CD14-positive monocyte (primary cell): Measurements from ENCODE around the gene ACSS3. TPM values are rescaled to one million over a fixed set of nuclear protein-coding genes. Genes with fewer than 3 reads are reported as not detected.

Experiments
- DNase-seq, 3 donors: peaks; one replicate each; pipeline ENCODE4 v3.0.0-alpha.2; 2011 to 2022
- H2AFZ ChIP-seq: 2 replicates; pipeline ENCODE4 v1.6.0; 2012; ENCODE audit warnings: mild to moderate bottlenecking, low read depth, low read length, inconsistent platforms; ENCODE audit not compliant: insufficient read depth, poor library complexity, severe bottlenecking
- H3K27ac ChIP-seq, 2 donors: 1 replicate in 1 of 2; 2 replicates in 1 of 2; pipeline ENCODE4 v1.5.1; 2012 to 2013; ENCODE audit warnings: low read length in 2 of 2, control low read depth in 1 of 2, inconsistent platforms in 1 of 2, low read depth in 1 of 2, mild to moderate bottlenecking in 1 of 2
- H3K27me3 ChIP-seq, 2 donors: one replicate each; pipeline versions ENCODE4 v1.6.0 to v1.6.1; 2011 to 2013; ENCODE audit warnings: low read length in 2 of 2; ENCODE audit not compliant: control insufficient read depth in 2 of 2, insufficient read depth in 2 of 2
- H3K36me3 ChIP-seq, 2 donors: replicated peaks in 1 of 2; 1 replicate in 1 of 2; 2 replicates in 1 of 2; pipeline versions ENCODE4 v1.5.1 to v1.6.1; 2012 to 2013; ENCODE audit warnings: low read length in 2 of 2, control low read depth in 1 of 2, inconsistent platforms in 1 of 2, mild to moderate bottlenecking in 1 of 2; ENCODE audit not compliant: insufficient read depth in 2 of 2, control insufficient read depth in 1 of 2
- H3K4me1 ChIP-seq, 2 donors: 1 replicate in 1 of 2; 2 replicates in 1 of 2; pipeline versions ENCODE4 v1.5.1 to v1.6.1; 2012 to 2013; ENCODE audit warnings: low read length in 2 of 2, control low read depth in 1 of 2, inconsistent platforms in 1 of 2, mild to moderate bottlenecking in 1 of 2, moderate library complexity in 1 of 2; ENCODE audit not compliant: insufficient read depth in 2 of 2, control insufficient read depth in 1 of 2
- H3K4me2 ChIP-seq: replicated peaks from 2 replicates; pipeline ENCODE3; 2012; ENCODE audit warnings: low read length, moderate library complexity, mild to moderate bottlenecking; ENCODE audit not compliant: poor library complexity, severe bottlenecking; ENCODE audit errors: extremely low read depth
- H3K4me3 ChIP-seq, 3 experiments: fragments of 200-600 bp in 1 of 3; sonication (generic) in 1 of 3; replicated peaks in 1 of 3; 1 replicate in 2 of 3; 2 replicates in 1 of 3; pipeline ENCODE4 v1.5.1; 2011 to 2013; ENCODE audit warnings: low read length in 3 of 3, mild to moderate bottlenecking in 3 of 3, control low read depth in 2 of 3, low read depth in 2 of 3, inconsistent platforms in 1 of 3, moderate library complexity in 1 of 3
- H3K79me2 ChIP-seq: 2 replicates; pipeline ENCODE4 v1.6.0; 2012; ENCODE audit warnings: mild to moderate bottlenecking, control low read depth, inconsistent platforms, low read length, moderate library complexity; ENCODE audit not compliant: insufficient read depth
- H3K9ac ChIP-seq: 2 replicates; pipeline ENCODE4 v1.6.0; 2017; ENCODE audit warnings: low read length, mild to moderate bottlenecking; ENCODE audit not compliant: insufficient read depth, poor library complexity, severe bottlenecking
- H3K9me3 ChIP-seq, 2 donors: replicated peaks in 1 of 2; 1 replicate in 1 of 2; 2 replicates in 1 of 2; pipeline versions ENCODE4 v1.5.1 to v1.6.1; 2012 to 2013; ENCODE audit warnings: low read length in 2 of 2, control low read depth in 1 of 2; ENCODE audit not compliant: control insufficient read depth in 1 of 2, insufficient read depth in 1 of 2
- H4K20me1 ChIP-seq: 2 replicates; pipeline ENCODE4 v1.6.0; 2012; ENCODE audit warnings: mild to moderate bottlenecking, low read length, control low read depth, moderate library complexity; ENCODE audit not compliant: insufficient read depth
- H3K27ac Mint-ChIP-seq, 7 donors: one replicate each; pipeline ENCODE4 v1.8.0; 2020; ENCODE audit warnings: mild to moderate bottlenecking in 7 of 7, mixed read lengths in 7 of 7, moderate library complexity in 6 of 7, inconsistent platforms in 2 of 7
- H3K27me3 Mint-ChIP-seq, 3 donors: one replicate each; pipeline ENCODE4 v1.8.0; 2021 to 2022; ENCODE audit warnings: low read depth in 3 of 3, mild to moderate bottlenecking in 3 of 3, mixed read lengths in 3 of 3, moderate library complexity in 3 of 3, inconsistent platforms in 1 of 3
- H3K36me3 Mint-ChIP-seq, 2 donors: one replicate each; pipeline ENCODE4 v1.8.0; 2020; ENCODE audit warnings: mixed read lengths in 2 of 2, inconsistent platforms in 1 of 2, mild to moderate bottlenecking in 1 of 2
- H3K4me1 Mint-ChIP-seq: one replicate; pipeline ENCODE4 v1.8.0; 2020; ENCODE audit warnings: mild to moderate bottlenecking, mixed read lengths
- H3K4me3 Mint-ChIP-seq, 2 donors: one replicate each; pipeline ENCODE4 v1.8.0; 2020; ENCODE audit warnings: mild to moderate bottlenecking in 2 of 2, mixed read lengths in 2 of 2, moderate library complexity in 1 of 2
- H3K9me3 Mint-ChIP-seq, 7 donors: one replicate each; pipeline ENCODE4 v1.8.0; 2020 to 2022; ENCODE audit warnings: mixed read lengths in 7 of 7, mild to moderate bottlenecking in 6 of 7, moderate library complexity in 6 of 7, inconsistent platforms in 2 of 7
- WGBS: methylation state at CpG from one replicate; pipeline ENCODE4 v1.1.5; 2013; ENCODE audit warnings: missing lambda C conversion rate; ENCODE audit not compliant: insufficient coverage; 5-methylcytosine and 5-hydroxymethylcytosine counted together
- intact Hi-C, 2 donors: fragments of 100-400 bp; cut with micrococcal nuclease; formaldehyde crosslinking; loops; one replicate each; pipeline versions ENCODE4 v1.15.0 to v1.15.1; 2023
- polyA plus RNA-seq, 3 donors: library from polyadenylated mRNA; depleted of rRNA in 1 of 3; unstranded in 2 of 3; stranded (reverse) in 1 of 3; fragments of 300-500 nt in 2 of 3; fragments of >200 nt in 1 of 3; fragmentation: Illumina TruSeq in 2 of 3; gene quantifications; 1 replicate in 2 of 3; 2 replicates in 1 of 3; pipeline ENCODE4 v1.2.3, GENCODE V29; 2012 to 2021
- TF ChIP-seq, protein P1 (sequence below): fragments of 200-600 bp; IDR thresholded peaks from one replicate; pipeline ENCODE4 v1.8.0; 2022; ENCODE audit warnings: antibody characterized with exemption, mild to moderate bottlenecking

Gene ACSS3
- polyA plus RNA-seq, 3 donors, result 0.09 to 0.16 TPM; not detected in 1

DNA sequence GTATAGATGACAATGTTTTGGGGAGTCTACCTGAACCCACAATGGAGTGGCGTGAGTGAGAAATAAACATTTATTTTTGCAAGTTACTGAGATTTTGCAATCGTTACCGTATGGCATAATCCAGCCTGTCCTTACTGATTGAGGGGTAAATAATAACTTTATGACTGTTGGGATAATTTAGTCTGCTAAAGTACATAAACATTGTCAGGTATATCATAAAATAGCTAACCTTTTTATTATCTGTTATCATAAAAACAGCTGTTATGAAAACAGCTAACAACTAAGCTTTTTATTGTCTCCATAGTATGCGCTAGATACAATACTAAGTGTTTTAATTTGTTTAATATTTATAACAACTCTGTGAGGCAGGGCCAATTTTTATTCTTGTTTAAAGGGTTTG lies 10.3 kb downstream of the ACSS3 start:
- no peaks in the 10 kb centered on the region for H3K79me2 ChIP-seq
- no peaks in the 10 kb centered on the region for H3K36me3 ChIP-seq
- no peak for DNase-seq
- no peaks in the 10 kb centered on the region for H3K9me3 ChIP-seq
- Mint-ChIP-seq H3K27me3 (peaks cover 0 to 2% (median 1%) of the 10 kb centered on the region in 3 donors), H3K9me3 (peaks cover 0 to 4% (median 0%) of the 10 kb centered on the region in 7 donors), H3K27ac (no peak overlapping the region), H3K4me3 (no peak overlapping the region), H3K36me3 (no peaks in the 10 kb centered on the region), H3K4me1 (no peaks in the 10 kb centered on the region)
- no peaks in the 10 kb centered on the region for H3K27me3 ChIP-seq
- WGBS, result 83% methylated on average over 1 of the region's 4 CpGs
- H3K4me1 ChIP-seq, result no peaks in the 10 kb centered on the region
- H2AFZ ChIP-seq, result no peak overlapping the region
- TF ChIP-seq, protein P1, sequence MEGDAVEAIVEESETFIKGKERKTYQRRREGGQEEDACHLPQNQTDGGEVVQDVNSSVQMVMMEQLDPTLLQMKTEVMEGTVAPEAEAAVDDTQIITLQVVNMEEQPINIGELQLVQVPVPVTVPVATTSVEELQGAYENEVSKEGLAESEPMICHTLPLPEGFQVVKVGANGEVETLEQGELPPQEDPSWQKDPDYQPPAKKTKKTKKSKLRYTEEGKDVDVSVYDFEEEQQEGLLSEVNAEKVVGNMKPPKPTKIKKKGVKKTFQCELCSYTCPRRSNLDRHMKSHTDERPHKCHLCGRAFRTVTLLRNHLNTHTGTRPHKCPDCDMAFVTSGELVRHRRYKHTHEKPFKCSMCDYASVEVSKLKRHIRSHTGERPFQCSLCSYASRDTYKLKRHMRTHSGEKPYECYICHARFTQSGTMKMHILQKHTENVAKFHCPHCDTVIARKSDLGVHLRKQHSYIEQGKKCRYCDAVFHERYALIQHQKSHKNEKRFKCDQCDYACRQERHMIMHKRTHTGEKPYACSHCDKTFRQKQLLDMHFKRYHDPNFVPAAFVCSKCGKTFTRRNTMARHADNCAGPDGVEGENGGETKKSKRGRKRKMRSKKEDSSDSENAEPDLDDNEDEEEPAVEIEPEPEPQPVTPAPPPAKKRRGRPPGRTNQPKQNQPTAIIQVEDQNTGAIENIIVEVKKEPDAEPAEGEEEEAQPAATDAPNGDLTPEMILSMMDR, result no peak
- intact Hi-C loops, result no loop called here
- no peak overlapping the region for H3K9ac ChIP-seq
- H3K27ac ChIP-seq, result no peak overlapping the region
- H3K4me3 ChIP-seq, result no peak overlapping the region
- no peak overlapping the region for H3K4me2 ChIP-seq
- no peaks in the 10 kb centered on the region for H4K20me1 ChIP-seq

DNA sequence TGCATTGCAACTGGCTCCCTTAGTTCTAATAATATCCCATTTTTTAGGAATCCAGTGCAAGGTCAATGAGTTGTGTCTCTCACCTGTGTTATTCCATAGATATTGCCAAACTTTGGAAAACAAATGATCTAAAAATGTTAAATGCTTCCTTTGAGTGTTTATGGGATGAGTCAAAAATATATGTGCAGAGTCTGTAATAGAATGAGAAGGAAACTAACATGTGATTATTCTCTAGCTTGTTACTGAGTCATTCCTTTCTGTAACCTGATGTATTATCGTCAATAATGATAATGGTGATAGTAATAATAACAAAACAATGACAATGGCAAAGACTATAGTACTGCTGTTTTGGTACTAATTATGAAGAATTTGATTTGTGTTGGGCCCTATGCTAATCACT lies 11.5 kb downstream of the ACSS3 start:
- Histone ChIP-seq H3K4me3 (no peak overlapping the region), H3K9me3 (no peaks in the 10 kb centered on the region), H2AFZ (no peak overlapping the region), H4K20me1 (no peaks in the 10 kb centered on the region), H3K27ac (no peak overlapping the region), H3K27me3 (no peaks in the 10 kb centered on the region), H3K9ac (no peak overlapping the region), H3K79me2 (no peaks in the 10 kb centered on the region), H3K36me3 (no peaks in the 10 kb centered on the region), H3K4me2 (no peak overlapping the region), H3K4me1 (no peaks in the 10 kb centered on the region)
- WGBS, result no CpG with 5 or more reads among the region's 1 CpG
- Mint-ChIP-seq H3K27ac (no peak overlapping the region), H3K36me3 (no peaks in the 10 kb centered on the region), H3K4me1 (no peaks in the 10 kb centered on the region), H3K9me3 (peaks cover 0 to 2% (median 0%) of the 10 kb centered on the region in 7 donors), H3K27me3 (peaks cover 0 to 1% (median 0%) of the 10 kb centered on the region in 3 donors), H3K4me3 (no peak overlapping the region)
- intact Hi-C loops, result no loop called here
- DNase-seq, result no peak
- TF ChIP-seq, protein P1, result no peak
